ENCODE results near the gene CFAP157. TPM values are rescaled to one million over a fixed set of nuclear protein-coding genes. Genes with fewer than 3 reads are reported as not detected.

CFAP157 gene
- polyA plus RNA-seq, 1 of the 3 experiments (the other 2 are of a cell fraction): 0.25 TPM

- H3K9ac ChIP-seq: no peak overlapping the region
- no peaks in the 10 kb centered on the region for H4K20me1 ChIP-seq (ENCODE audit: insufficient read depth)
- DNase-seq: peak; percentile 81
- WGBS (ENCODE audit: low lambda C conversion rate): 79% methylated on average over 25 of the region's 33 CpGs
- H3K79me2 ChIP-seq (ENCODE audit: insufficient read depth): no peaks in the 10 kb centered on the region
- H3K27ac ChIP-seq (ENCODE audit: low read depth in 2 of 2, low read length in 1 of 2): no peak overlapping the region
- ChIA-PET CTCF (interaction anchor here (0.7 to 6.4 kb wide), 9 partner anchors 8 to 1878 kb away, joined by 3 to 35 read pairs (median 9); partner anchors contain the start of genes CDK9, PTRH1 and TOR2A), POLR2A (interaction anchor here (0.7 to 1.6 kb wide), 3 partner anchors 8 to 29 kb away, joined by 3 to 6 read pairs (median 4); partner anchors contain the start of gene TOR2A)
- no peaks in the 10 kb centered on the region; a peak in 1 of 4 replicates for H3K4me1 ChIP-seq (ENCODE audit: control insufficient read depth in 1 of 2, insufficient read depth in 2 of 2, low read depth in 1 of 2, low read length in 1 of 2)
- H3K9me2 ChIP-seq: no peaks in the 10 kb centered on the region
- H3K4me3 ChIP-seq (ENCODE audit: low read depth in 2 of 2, low read length in 1 of 2): no peak overlapping the region
- H3K4me2 ChIP-seq: no peak overlapping the region
- no peaks in the 10 kb centered on the region for H3K36me3 ChIP-seq (replicated peaks in 1 of 2; ENCODE audit: control insufficient read depth in 1 of 2, insufficient read depth in 2 of 2, low read length in 1 of 2)
- TF ChIP-seq CHD2 (IDR thresholded peaks at IDR 0.05; ENCODE audit: low read length, partially characterized antibody) (peak; percentile 40), ELF1 (IDR thresholded peaks at IDR 0.05) (no peak)
- H3F3A ChIP-seq (replicated peaks; ENCODE audit: insufficient read depth): no peaks in the 10 kb centered on the region
- no peaks in the 10 kb centered on the region for H3K9me3 ChIP-seq
- H3K27me3 ChIP-seq (ENCODE audit: insufficient read depth): no peaks in the 10 kb centered on the region
- no peak overlapping the region for H2AFZ ChIP-seq (ENCODE audit: low read depth)
These were observed 35.8 kb downstream of the CFAP157 start for GRCh38 chr9:127742435-127743088.

DNA sequence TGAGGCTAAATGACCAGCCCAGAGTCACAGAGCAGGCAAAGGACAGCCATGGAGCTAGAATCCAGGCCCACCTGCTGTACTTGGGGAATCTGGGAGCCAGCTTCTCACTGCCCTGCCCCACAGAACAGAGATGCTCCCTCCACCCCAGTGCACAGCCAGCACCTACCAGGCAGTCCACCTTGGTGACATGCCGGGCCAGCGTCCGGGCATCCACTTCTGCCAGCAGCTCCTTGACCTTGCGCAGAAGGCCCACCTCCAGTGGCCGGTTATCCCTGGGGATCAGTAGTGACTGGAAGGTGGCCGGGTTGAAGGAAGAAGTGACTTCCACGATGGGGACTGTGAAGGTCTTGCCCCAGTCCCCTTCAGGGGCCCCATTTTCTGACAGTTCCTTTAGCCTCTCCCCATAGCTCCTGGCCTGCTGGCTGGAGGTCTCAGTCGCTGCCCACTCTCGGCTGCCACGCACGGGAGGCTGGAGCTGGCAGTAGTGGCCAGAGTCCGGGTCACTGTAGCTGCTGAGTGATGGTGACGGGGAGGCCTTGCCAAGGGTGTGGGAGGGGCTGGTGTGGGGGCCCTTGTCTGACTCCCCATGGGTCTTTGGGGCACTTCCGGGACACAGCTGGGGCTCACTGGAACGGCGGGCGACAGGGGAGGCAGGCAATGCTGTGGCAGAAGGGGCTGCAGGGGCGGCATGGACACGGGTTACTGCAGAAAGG lies 37.8 kb downstream of the CFAP157 start:
- WGBS (ENCODE audit: low lambda C conversion rate): 77% methylated on average over 8 of the region's 19 CpGs
- Histone ChIP-seq H3K4me1 (ENCODE audit: control insufficient read depth in 1 of 2, insufficient read depth in 2 of 2, low read depth in 1 of 2, low read length in 1 of 2) (no peaks in the 10 kb centered on the region; a peak in 1 of 4 replicates), H3K9ac (no peak overlapping the region), H3K36me3 (replicated peaks in 1 of 2; ENCODE audit: control insufficient read depth in 1 of 2, insufficient read depth in 2 of 2, low read length in 1 of 2) (no peaks in the 10 kb centered on the region), H3K4me2 (no peak overlapping the region), H3K79me2 (ENCODE audit: insufficient read depth) (no peaks in the 10 kb centered on the region), H3K27me3 (ENCODE audit: insufficient read depth) (no peaks in the 10 kb centered on the region), H3K27ac (ENCODE audit: low read depth in 2 of 2, low read length in 1 of 2) (no peak overlapping the region), H4K20me1 (ENCODE audit: insufficient read depth) (no peaks in the 10 kb centered on the region), H3K4me3 (ENCODE audit: low read depth in 2 of 2, low read length in 1 of 2) (no peak overlapping the region), H3F3A (replicated peaks; ENCODE audit: insufficient read depth) (no peaks in the 10 kb centered on the region), H2AFZ (ENCODE audit: low read depth) (no peak overlapping the region), H3K9me2 (no peaks in the 10 kb centered on the region), H3K9me3 (no peaks in the 10 kb centered on the region)
- TF ChIP-seq FOSL2 (IDR thresholded peaks at IDR 0.05; ENCODE audit: borderline replicate concordance, low read depth) (no peak), SMC3 (IDR thresholded peaks at IDR 0.05; ENCODE audit: low read depth, low read length) (no peak), CTCF (IDR thresholded peaks at IDR 0.05) (no peak), TEAD4 (IDR thresholded peaks at IDR 0.05; ENCODE audit: borderline replicate concordance, insufficient read depth) (no peak), MXI1 (IDR thresholded peaks at IDR 0.05; ENCODE audit: low read depth, low read length) (no peak), NFIC (IDR thresholded peaks at IDR 0.05; ENCODE audit: borderline replicate concordance) (no peak), TCF12 (IDR thresholded peaks at IDR 0.05) (no peak), FOXJ3 (CRISPR knock-in tag; IDR thresholded peaks at IDR 0.05) (no peak), CHD2 (IDR thresholded peaks at IDR 0.05; ENCODE audit: low read length, partially characterized antibody) (no peak), NRF1 (IDR thresholded peaks at IDR 0.05; ENCODE audit: low read depth, low read length) (no peak), MEF2A (IDR thresholded peaks at IDR 0.05; ENCODE audit: borderline replicate concordance, low read depth) (no peak), POLR2AphosphoS5 (IDR thresholded peaks at IDR 0.05; ENCODE audit: low read depth, low read length) (no peak), RFX5 (IDR thresholded peaks at IDR 0.05; ENCODE audit: low read length) (no peak), EZH2phosphoT487 (IDR thresholded peaks at IDR 0.05; ENCODE audit: borderline replicate concordance, low read depth) (no peak), RCOR1 (IDR thresholded peaks at IDR 0.05; ENCODE audit: low read length) (no peak), RXRA (IDR thresholded peaks at IDR 0.05; ENCODE audit: borderline replicate concordance, low read depth) (no peak), FOXM1 (IDR thresholded peaks at IDR 0.05; ENCODE audit: low read depth) (no peak), TAF1 (IDR thresholded peaks at IDR 0.05; ENCODE audit: borderline replicate concordance, low read depth, low read length) (no peak)
- TF ChIP-seq, protein P1, sequence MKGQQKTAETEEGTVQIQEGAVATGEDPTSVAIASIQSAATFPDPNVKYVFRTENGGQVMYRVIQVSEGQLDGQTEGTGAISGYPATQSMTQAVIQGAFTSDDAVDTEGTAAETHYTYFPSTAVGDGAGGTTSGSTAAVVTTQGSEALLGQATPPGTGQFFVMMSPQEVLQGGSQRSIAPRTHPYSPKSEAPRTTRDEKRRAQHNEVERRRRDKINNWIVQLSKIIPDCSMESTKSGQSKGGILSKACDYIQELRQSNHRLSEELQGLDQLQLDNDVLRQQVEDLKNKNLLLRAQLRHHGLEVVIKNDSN (IDR thresholded peaks at IDR 0.05; ENCODE audit: borderline replicate concordance, low read depth): no peak
- ChIA-PET CTCF (interaction anchor here (1.0 to 6.4 kb wide), 8 partner anchors 10 to 241 kb away, joined by 3 to 35 read pairs (median 11); partner anchors contain the start of genes CDK9 and TOR2A), POLR2A (interaction anchor here (0.6 to 1.6 kb wide), 4 partner anchors 10 to 125 kb away, joined by 3 to 6 read pairs (median 4); partner anchors contain the start of gene TOR2A)
- DNase-seq: no peak
